HG03565 (cell line): ENCODE results near the gene BTG1.

Source experiments
- ATAC-seq: cut with Tn5 transposase; IDR thresholded peaks from one replicate; pipeline ENCODE4 v1.9.1; 2021; ENCODE audit warnings: mild to moderate bottlenecking, moderate library complexity; ENCODE audit not compliant: unreplicated experiment

BTG1 gene

DNA sequence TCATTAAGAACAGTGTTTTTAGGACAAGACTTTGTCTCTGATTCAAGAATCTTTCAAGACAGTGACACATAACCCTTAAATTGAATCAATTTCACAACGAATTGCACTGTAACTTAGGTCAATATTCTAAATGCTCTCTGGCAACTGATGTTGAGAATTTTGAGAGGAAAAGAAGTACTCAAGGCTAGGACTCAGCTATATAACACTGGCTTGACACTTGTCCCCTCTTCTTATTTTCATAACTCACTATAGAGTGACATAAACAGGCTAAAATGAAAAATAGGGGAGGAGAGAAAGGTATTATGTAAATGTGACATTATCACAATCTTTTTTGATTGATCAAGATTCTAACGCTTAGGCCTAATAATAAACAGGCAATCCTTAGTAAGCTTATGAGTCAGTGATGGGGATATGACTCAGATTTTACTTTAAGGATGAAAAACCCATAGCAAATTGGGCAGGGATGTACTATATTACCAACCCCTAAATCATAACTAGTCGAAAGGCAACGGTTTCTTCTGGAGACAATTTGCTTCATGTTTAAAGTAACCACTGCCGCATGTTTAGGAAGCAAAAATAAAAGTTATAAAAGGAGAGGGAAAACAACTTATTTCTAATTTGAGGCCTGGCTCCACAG lies 10.9 kb downstream of the BTG1 start:
- ATAC-seq, result no peak

DNA sequence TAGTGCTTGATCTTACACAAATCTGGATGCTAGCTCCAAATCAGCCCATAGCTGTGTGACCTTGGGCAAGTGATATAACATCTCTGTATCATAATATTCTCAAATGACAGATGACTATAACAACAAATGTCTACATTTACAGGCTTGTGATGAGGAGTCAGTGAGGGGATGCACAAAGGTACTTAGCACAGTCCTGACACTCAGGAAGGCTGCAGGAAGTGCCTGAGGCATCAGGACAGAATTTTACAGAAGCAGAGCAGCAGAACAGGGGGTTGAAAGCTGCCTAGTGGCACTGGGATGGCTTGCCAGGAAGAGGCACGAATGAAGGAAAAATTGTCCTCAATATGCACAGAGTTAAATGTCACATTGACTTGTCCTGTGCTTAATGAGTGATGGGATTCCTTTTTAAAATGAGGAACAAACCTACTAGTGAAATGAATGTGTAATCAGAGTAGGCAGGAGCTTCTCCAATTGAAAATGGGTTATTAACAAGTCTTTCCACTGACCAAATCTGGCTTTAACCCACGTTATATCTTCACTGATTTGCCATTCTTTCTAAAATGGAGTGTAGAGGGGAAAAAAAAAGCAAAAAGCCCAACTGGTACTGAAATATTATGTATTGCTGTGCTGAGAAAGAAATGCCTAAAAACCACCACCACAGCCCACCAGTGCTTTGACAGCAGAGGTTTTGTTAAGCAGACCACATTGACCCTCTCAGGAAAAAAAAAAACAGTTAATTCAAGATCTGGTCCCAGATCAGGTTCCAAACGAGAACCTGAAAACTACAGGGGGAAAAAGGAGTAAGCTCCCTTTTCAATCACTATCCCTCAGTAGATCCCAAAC lies 11.6 kb downstream of the BTG1 start:
- ATAC-seq, result no peak

GRCh38 chr12:92133171-92133570 lies 12.5 kb downstream of the BTG1 start:
- no peak for ATAC-seq

GRCh38 chr12:92132288-92132687 lies 13.4 kb downstream of the BTG1 start:
- ATAC-seq, result no peak

GRCh38 chr12:92130999-92131398 lies 14.6 kb downstream of the BTG1 start:
- ATAC-seq, result no peak

DNA sequence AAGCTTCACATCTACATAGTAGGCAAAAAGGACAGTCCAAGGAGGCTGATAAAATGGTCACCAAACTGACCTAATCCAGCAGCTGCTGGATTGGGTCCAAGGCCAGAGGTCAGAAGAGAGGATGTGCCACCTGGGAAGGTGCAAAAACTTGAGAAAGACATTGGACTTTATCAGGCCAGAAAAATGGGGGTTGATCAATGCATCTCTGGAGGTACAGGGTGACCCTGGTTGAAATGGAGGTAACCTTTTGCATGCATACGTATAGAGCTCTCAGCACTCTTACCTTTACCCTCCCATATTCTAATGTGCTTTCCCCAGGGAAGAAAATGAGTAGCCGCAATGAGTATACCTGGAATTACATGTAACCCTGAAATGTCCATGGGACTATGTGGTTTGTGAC lies 16.0 kb downstream of the BTG1 start:
- ATAC-seq, result no peak

DNA sequence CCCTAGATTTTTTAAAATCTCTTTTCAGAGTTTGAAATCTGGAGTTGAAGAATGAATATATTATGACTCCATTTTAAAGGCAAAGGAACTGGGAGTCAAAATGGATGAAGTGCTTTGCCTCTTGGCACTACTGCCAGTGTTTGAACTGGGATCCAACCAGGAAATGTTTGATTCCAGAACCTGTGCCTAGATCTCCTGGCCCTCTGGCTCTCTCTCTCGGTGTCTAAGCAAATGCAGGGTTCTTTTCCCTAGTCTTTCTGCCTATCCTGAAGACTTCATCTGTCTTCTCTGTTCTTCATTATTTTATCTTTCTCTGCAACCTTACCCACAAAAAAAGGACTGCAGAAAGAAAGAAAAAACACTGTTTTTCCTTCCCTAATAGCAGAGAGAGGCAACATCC lies 17.0 kb downstream of the BTG1 start:
- ATAC-seq, result no peak

DNA sequence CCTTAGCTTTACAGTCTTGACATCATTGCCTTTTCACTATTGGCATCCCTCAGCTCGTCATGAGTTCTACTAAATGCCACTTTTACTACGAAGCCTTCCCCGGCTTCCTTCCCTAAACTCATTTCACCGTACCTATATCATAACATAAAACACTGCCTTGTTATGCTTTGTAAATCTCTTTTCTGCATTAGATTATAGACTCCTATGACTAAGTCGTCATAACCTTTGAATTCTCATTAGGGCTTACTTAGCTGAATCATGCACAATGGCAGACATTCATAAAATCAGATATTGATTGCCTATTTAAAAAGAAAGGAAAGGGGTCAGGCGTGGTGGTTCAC lies 21.0 kb downstream of the BTG1 start:
- no peak for ATAC-seq

- ATAC-seq, result no peak
Measured at GRCh38 chr12:92123780-92124688, 21.6 kb downstream of the BTG1 start.

DNA sequence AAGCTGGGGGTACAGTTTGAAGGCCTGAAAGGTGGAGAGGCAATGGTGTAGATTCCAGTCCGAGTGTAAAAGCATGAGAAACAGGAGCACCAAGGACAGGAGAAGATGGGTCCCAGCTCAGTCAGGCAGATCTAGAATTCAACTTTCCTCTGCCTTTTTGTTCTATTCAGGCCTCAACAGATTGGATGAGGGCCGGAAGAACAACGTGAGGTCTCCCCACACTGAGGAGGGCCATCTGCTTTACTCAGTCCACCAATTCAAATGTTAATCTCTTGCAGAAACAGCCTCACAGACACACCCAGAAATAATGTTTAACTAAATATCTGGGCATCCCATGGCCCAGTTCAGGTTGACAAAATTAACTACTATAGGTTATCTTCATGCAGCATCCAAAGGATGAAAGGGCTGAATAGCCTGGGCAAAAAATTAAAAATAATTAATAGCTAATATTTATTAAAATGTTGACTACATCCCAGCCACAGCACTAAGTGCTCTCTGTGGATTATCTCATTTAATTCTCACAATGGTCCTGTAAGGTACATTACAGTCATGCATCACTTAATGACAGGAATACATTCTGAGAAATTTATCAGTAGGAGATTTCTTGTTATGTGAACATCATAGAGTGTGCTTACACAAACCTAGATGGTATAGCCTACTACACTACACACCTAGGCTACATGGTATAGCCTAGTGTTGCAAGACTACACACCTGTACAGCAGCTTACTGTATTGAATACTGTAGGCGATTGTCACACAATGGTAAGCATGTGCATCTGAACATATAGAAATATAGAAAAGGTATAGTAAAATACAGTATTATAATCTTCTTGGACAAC lies 22.5 kb downstream of the BTG1 start:
- ATAC-seq, result no peak

DNA sequence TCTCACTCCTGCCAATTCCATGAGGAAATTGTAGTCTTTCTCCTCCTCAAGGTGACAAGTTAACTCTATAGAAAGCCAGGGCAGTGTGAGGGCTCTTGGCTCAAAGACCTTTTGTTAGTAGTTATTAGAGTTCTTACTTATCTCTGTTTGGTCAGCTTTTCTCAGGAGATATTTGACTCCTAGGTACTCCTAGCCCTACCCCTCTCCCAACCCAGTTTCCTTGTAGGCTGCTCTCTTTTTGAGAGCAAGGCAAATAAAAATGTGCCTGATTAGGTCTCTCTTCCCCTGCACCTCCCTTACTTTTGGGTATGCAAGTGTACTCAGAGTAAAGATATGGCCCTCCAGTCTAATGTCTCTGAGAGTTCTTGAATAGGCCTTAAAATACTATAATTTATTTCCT lies 23.8 kb downstream of the BTG1 start:
- no peak for ATAC-seq

DNA sequence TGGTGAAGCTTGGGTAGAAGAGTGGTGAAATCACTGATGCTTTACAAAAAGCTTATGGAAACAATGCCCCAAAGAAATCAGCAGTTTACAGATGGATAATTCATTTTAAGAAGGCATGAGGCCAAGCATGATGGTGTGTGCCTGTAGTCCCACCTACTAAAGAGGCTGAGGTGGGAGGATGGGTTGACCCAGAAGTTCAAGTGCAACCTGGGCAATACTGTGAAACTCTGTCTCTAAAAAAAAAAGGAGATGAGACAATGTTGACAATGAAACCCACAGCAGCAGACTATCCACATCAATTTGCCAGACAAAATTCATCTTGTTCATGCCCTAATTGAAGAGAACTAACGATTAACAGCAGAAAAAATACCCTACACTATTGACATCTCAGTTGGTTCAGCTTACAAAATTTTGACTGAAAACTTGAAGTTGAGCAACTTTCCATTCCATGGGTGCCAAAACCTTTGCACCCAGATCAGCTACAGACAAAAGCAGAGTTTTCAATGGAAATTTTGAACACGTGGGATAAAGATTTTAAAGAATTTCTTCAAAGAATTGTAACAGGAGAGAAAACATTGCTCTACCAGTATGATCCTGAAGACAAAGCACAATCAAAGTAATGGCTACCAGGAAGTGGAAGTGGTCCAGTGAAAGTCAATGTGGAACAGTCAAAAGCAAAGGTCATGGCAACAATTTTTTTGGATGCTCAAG lies 26.7 kb downstream of the BTG1 start:
- ATAC-seq, result no peak

DNA sequence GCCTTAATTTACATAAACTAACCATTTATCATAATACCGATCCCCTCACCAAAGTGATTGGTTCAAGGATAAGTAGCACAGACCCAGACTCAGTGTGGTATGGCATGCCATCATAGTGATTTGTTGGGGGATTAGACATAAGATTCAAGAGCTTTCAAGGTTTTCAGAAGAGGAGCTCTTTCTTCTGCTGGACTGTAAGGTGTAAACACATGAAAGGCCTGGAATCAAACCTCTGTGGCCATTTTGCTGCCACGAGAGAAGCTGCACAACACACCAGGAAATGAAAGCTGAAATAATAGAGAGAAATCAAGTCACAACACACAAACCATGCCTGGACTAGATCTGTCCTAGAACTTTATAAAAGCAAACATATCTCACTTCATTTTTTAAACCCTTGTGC lies 30.8 kb downstream of the BTG1 start:
- no peak for ATAC-seq

DNA sequence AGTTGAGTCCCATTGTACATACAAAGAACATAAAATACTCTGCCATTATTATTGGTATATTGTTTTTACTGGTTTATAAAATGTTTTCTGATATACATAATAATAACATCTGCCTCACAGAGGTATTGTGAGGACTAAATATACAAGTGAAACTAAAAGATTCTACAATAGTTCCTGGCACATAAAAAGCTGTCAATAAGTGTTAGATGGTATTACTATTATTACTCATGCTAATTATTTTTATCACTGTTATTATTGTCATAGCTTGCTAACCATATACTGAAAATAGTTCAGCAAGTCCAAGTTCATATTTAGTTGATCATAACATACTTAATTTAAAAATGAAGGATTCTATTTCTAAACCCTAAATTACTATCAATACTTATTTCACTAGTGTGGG lies 34.4 kb downstream of the BTG1 start:
- peak; percentile 53 for ATAC-seq

GRCh38 chr12:92110083-92110640 lies 35.5 kb downstream of the BTG1 start:
- ATAC-seq, result no peak

DNA sequence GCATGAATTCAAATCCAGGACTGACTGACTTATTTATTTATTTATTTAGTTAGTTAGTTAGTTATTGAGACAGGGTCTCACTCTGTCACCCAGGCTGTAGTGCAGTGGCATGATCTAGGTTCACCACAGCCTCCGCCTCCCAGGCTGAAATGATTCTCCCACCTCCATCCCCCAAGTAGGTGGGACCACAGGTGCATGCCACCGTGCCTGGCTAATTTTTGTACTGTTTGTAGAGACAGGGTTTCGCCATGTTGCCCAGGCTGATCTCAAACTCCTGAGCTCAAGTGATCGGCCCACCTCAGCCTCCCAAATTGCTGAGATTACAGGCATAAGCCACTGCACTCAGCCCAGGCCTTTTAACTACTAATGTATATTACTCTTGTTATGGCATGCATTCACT lies 36.0 kb downstream of the BTG1 start:
- ATAC-seq, result no peak

DNA sequence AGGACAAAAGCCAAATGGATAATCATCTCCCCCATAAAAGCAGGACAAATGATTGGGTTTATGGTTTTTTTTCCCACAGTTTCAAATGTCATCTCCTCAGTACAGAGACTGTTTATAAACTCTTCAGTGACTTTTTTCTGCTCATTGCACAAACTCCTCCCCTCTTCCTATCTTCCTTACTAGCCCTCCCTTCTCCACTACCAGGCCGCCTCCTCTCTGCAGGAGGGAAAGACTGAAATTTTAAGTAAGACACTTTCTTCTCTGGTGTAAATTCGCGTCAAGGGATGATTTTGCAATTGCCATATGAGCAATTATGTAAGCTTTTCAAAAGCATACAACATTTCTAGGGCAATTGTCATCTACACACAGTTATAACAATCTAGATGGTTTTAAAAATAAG lies 37.0 kb downstream of the BTG1 start:
- no peak for ATAC-seq

DNA sequence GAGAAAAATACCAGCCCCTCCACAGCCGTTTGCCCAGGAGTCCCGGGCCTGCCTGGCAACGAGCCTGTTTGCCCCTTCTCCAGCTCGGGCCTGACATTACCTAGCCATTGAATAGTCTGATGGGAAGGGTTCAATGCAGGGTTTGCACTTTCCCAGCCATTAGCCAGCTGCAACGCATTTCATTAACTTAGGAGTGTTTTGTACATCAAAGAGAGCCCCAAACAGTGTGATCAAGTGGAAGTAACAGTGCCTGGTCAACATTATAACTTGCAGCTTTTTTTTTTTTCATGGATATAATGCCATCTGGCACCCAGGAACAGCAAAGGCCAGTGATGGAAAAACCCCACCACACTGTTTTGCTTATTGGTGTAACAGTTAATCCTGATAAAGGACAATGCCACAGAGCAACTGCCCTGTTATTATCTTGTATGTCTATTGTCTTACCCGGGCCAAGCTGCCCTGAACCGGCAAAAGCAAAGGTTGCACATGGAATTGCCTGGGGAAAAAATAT lies 38.0 kb downstream of the BTG1 start:
- no peak for ATAC-seq

DNA sequence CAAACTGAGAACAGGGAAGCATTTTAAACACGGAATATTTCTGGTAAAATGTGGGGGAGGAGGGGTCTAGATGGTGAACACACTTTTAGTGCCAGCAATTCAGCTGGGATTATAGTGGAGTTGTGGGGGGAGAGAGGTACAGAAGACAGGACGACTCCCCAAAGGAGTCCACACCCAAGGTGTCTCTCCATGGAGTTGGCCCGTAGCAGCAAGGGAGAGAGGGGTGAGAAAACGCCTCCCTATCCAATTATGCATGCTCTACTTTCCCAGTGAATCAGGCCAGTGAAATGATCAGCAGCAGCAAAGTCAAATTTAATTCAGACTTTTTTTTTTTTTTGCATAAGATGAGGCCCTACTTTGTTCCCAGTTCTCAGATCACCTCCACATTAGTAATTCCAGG lies 38.6 kb downstream of the BTG1 start:
- no peak for ATAC-seq

DNA sequence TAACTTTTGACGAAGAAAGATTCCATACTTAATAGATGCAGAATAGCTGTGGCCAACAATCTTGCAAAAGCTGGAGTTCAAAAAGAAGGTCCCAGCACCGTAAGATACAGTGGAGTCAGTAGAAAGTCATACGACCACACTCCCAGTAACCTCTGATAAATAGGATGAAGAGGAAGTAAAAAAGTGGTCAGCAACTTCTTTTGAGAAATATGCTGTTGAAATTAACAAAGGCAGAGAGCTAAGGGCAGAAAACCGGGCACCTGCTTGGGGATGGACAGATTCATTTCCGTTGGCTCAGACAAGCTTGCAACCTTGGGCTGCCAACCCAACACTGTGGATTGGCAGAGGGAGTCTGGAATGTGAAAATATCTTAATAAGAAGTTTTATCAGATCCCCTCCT lies 40.0 kb downstream of the BTG1 start:
- ATAC-seq, result no peak
